ENCODE results near the gene CTNND2.

GRCh38 chr5:11496137-11496719 lies 408.0 kb downstream of the CTNND2 start:
- TF ChIP-seq CTCF (IDR thresholded peaks at IDR 0.05) (no peak), TAF1 (IDR thresholded peaks at IDR 0.05; ENCODE audit: borderline replicate concordance, low read depth, low read length) (no peak), MXI1 (IDR thresholded peaks at IDR 0.05; ENCODE audit: low read depth, low read length) (no peak), POLR2AphosphoS5 (IDR thresholded peaks at IDR 0.05; ENCODE audit: low read depth, low read length) (no peak), USF2 (IDR thresholded peaks at IDR 0.05; ENCODE audit: borderline replicate concordance, low read depth, low read length) (no peak)

Data from SK-N-SH (cell line).